Sigmoid colon (tissue), 4 donors: ENCODE data around the gene ZNF334.

Source experiments
- CTCF ChIP-seq, 4 experiments: fragments of 450-650 bp in 3 of 4; fragments of 200-600 bp in 1 of 4; IDR thresholded peaks; one replicate each; pipeline ENCODE4 v1.5.1; 2016 to 2019; ENCODE audit warnings: antibody characterized with exemption in 4 of 4, mild to moderate bottlenecking in 3 of 4, moderate library complexity in 2 of 4
- EP300 ChIP-seq, 4 donors: sonication (generic); formaldehyde crosslinking; IDR thresholded peaks; one replicate each; pipeline ENCODE4 v1.6.1; 2017; ENCODE audit warnings: antibody characterized with exemption in 4 of 4
- POLR2A ChIP-seq, 2 donors: fragments of 450-650 bp; IDR thresholded peaks; one replicate each; pipeline ENCODE4 v1.6.1; 2016; ENCODE audit warnings: antibody characterized with exemption in 2 of 2, mild to moderate bottlenecking in 2 of 2, moderate library complexity in 2 of 2
- POLR2AphosphoS5 ChIP-seq, 4 donors: sonication (generic); formaldehyde crosslinking; IDR thresholded peaks; one replicate each; pipeline ENCODE4 v1.6.1; 2017; ENCODE audit warnings: antibody characterized with exemption in 4 of 4

DNA sequence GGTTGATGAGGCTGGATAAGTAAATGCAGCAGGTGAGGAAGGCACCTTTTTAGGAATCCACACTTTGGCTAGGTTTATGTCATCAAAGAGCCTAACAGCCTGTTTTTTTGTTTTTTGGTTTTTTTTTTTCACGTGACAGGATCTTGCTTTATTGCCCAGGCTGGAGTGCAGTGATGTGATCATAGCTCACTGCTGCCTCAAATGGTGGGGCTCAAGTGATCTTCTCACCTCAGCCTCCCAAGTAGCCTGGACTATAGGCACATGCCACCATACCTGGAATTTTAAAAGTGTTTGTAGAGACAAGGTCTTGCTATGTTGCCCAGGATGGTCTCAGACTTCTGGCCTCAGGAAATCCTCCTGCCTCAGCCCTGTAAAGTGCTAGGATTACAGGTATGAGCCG, 36.1 kb downstream of the ZNF334 start:
- TF ChIP-seq POLR2A (IDR thresholded peaks at IDR 0.05) (no peak), CTCF (IDR thresholded peaks at IDR 0.05) (no peak), EP300 (IDR thresholded peaks at IDR 0.05) (no peak), POLR2AphosphoS5 (IDR thresholded peaks at IDR 0.05) (no peak)
